ENCODE measurements around the gene SLC36A1. TPM values are rescaled to one million over a fixed set of nuclear protein-coding genes. Genes with fewer than 3 reads are reported as not detected.

SLC36A1 gene
- total RNA-seq, 1 donor from 2014 or later: 117 TPM

GRCh38 chr5:151459680-151460324 is 12.4 kb downstream of the SLC36A1 start:
- TF ChIP-seq CTCF (IDR thresholded peaks at IDR 0.05; ENCODE audit: partially characterized antibody, unreplicated experiment): no peak
- Mint-ChIP-seq H3K9me3 (ENCODE audit: unreplicated experiment) (no peaks in the 10 kb centered on the region), H3K27ac (ENCODE audit: unreplicated experiment) (peak overlapping the region; percentile 52), H3K27me3 (ENCODE audit: unreplicated experiment) (no peaks in the 10 kb centered on the region), H3K4me3 (ENCODE audit: unreplicated experiment) (no peak overlapping the region), H3K36me3 (ENCODE audit: unreplicated experiment) (peaks cover 12% of the 10 kb centered on the region), H3K4me1 (ENCODE audit: low read depth, unreplicated experiment) (peaks cover 20% of the 10 kb centered on the region)
- no peak for DNase-seq

DNA sequence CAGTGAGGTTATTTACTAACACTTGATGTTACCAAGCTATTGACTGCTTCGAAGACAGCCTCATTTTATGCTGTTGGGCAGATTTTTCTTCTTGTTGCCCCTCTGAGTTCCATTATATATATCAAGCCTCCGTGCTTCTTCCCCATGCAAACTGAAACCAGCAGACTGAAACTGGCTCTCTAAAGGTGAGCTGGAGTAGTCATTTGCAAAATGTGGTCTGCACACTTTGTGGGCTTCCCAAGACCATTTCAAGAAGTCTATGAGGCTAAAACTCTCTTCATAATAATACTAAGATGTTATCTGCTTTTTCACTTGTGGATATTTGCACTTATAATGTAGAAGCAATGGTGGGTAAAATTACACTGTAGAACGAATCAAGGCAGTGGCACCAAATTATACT is 13.9 kb downstream of the SLC36A1 start:
- H3K27me3 Mint-ChIP-seq (ENCODE audit: unreplicated experiment): peaks cover 2% of the 10 kb centered on the region
- H3K27ac Mint-ChIP-seq (ENCODE audit: unreplicated experiment): no peak overlapping the region
- no peaks in the 10 kb centered on the region for H3K9me3 Mint-ChIP-seq (ENCODE audit: unreplicated experiment)
- DNase-seq: no peak
- H3K4me3 Mint-ChIP-seq (ENCODE audit: unreplicated experiment): no peak overlapping the region
- peaks cover 14% of the 10 kb centered on the region for H3K4me1 Mint-ChIP-seq (ENCODE audit: low read depth, unreplicated experiment)
- no peak for TF ChIP-seq CTCF (IDR thresholded peaks at IDR 0.05; ENCODE audit: partially characterized antibody, unreplicated experiment)
- H3K36me3 Mint-ChIP-seq (ENCODE audit: unreplicated experiment): peaks cover 9% of the 10 kb centered on the region

- H3K4me3 Mint-ChIP-seq (ENCODE audit: unreplicated experiment): no peak overlapping the region
- TF ChIP-seq CTCF (IDR thresholded peaks at IDR 0.05; ENCODE audit: partially characterized antibody, unreplicated experiment): peak; percentile 57
- H3K36me3 Mint-ChIP-seq (ENCODE audit: unreplicated experiment): peaks cover 9% of the 10 kb centered on the region
- peaks cover 2% of the 10 kb centered on the region for H3K27me3 Mint-ChIP-seq (ENCODE audit: unreplicated experiment)
- H3K27ac Mint-ChIP-seq (ENCODE audit: unreplicated experiment): no peak overlapping the region
- peaks cover 4% of the 10 kb centered on the region for H3K4me1 Mint-ChIP-seq (ENCODE audit: low read depth, unreplicated experiment)
- peak; percentile 53 for DNase-seq
- peaks cover 2% of the 10 kb centered on the region for H3K9me3 Mint-ChIP-seq (ENCODE audit: unreplicated experiment)
These were observed 16.0 kb downstream of the SLC36A1 start for GRCh38 chr5:151463137-151464029.

DNA sequence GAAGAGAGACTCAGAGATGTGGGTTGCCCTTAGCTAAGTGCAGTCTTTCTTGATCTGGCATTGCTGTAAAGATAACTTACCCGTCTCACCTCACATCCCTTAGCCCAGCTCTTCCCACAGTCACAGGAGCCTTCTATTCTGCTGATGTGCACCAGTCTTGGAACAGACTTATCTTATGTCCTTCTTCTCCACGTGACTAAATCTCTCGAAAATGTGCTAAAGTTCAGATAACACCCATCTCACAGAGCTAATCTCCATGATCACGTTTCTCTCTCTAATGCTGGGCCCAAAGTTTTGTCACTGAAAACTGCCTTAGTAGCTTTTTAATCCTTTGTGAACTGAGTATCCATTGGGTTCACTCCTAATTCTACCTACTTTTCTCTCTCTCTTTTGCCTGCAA is 16.7 kb downstream of the SLC36A1 start:
- Mint-ChIP-seq H3K9me3 (ENCODE audit: unreplicated experiment) (peaks cover 2% of the 10 kb centered on the region), H3K27ac (ENCODE audit: unreplicated experiment) (no peak overlapping the region), H3K4me1 (ENCODE audit: low read depth, unreplicated experiment) (peaks cover 2% of the 10 kb centered on the region), H3K4me3 (ENCODE audit: unreplicated experiment) (no peak overlapping the region), H3K36me3 (ENCODE audit: unreplicated experiment) (peaks cover 9% of the 10 kb centered on the region), H3K27me3 (ENCODE audit: unreplicated experiment) (peaks cover 3% of the 10 kb centered on the region)
- no peak for DNase-seq
- no peak for TF ChIP-seq CTCF (IDR thresholded peaks at IDR 0.05; ENCODE audit: partially characterized antibody, unreplicated experiment)

DNA sequence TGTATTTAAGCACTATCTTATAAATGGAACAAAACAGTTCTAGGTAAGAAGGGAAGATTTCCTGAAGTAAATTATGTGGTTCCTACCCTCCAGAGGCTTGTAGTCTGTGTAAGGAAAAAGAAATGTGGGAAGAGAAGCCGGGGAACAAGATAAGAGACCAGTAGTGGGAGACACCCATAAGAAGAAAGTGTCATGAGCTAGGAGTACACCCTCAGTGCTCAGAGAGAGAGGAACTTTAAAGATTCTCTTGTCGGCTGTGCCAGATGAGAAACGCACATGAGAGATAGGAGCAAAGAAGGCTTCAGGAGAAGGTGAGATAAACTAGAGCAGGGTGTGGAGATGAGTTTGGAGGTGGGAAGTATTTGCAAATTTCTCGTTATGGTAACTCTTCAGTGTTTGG is 18.1 kb downstream of the SLC36A1 start:
- H3K9me3 Mint-ChIP-seq (ENCODE audit: unreplicated experiment): peaks cover 2% of the 10 kb centered on the region
- DNase-seq: no peak
- H3K27me3 Mint-ChIP-seq (ENCODE audit: unreplicated experiment): peaks cover 3% of the 10 kb centered on the region
- peaks cover 4% of the 10 kb centered on the region for H3K36me3 Mint-ChIP-seq (ENCODE audit: unreplicated experiment)
- TF ChIP-seq CTCF (IDR thresholded peaks at IDR 0.05; ENCODE audit: partially characterized antibody, unreplicated experiment): no peak
- no peak overlapping the region for H3K4me3 Mint-ChIP-seq (ENCODE audit: unreplicated experiment)
- H3K4me1 Mint-ChIP-seq (ENCODE audit: low read depth, unreplicated experiment): no peaks in the 10 kb centered on the region
- no peak overlapping the region for H3K27ac Mint-ChIP-seq (ENCODE audit: unreplicated experiment)
